Thyroid gland (tissue), 4 donors: ENCODE results near the gene C9orf78. TPM values are rescaled to one million over a fixed set of nuclear protein-coding genes. Genes with fewer than 3 reads are reported as not detected.

Experiments
- DNase-seq, 2 donors: peaks; one replicate each; pipeline ENCODE4 v3.0.0-alpha.2; 2019
- H3K27ac ChIP-seq, 3 donors: fragments of 200-600 bp; sonication (generic); 1 replicate in 2 of 3; 2 replicates in 1 of 3; pipeline ENCODE4 v1.5.1; 2016 to 2019; ENCODE audit warnings: mild to moderate bottlenecking in 1 of 3, moderate library complexity in 1 of 3
- H3K27me3 ChIP-seq: fragments of 200-600 bp; sonication (generic); one replicate; pipeline ENCODE4 v1.5.1; 2019
- H3K36me3 ChIP-seq, 2 donors: fragments of 200-600 bp; sonication (generic); one replicate each; pipeline ENCODE4 v1.5.1; 2016 to 2019
- H3K4me1 ChIP-seq, 2 donors: fragments of 200-600 bp; sonication (generic); one replicate each; pipeline ENCODE4 v1.5.1; 2017 to 2019
- H3K4me3 ChIP-seq, 3 donors: fragments of 200-600 bp; sonication (generic); replicated peaks in 1 of 3; 1 replicate in 2 of 3; 2 replicates in 1 of 3; pipeline ENCODE4 v1.5.1; 2016; ENCODE audit warnings: mild to moderate bottlenecking in 1 of 3
- H3K9me3 ChIP-seq: fragments of 200-600 bp; sonication (generic); one replicate; pipeline ENCODE4 v1.5.1; 2017
- CTCF ChIP-seq, 6 experiments: fragments of 200-600 bp in 3 of 6; fragments of 450-650 bp in 3 of 6; sonication (generic) in 3 of 6; IDR thresholded peaks; one replicate each; pipeline ENCODE4 v1.5.1; 2016 to 2019; ENCODE audit warnings: antibody characterized with exemption in 6 of 6, mild to moderate bottlenecking in 2 of 6, inconsistent platforms in 1 of 6, moderate library complexity in 1 of 6
- POLR2A ChIP-seq, 2 donors: fragments of 450-650 bp; IDR thresholded peaks; one replicate each; pipeline ENCODE4 v1.6.1; 2017; ENCODE audit warnings: antibody characterized with exemption in 2 of 2, mild to moderate bottlenecking in 2 of 2, moderate library complexity in 1 of 2
- WGBS, 2 donors: methylation state at CpG; one replicate each; pipeline ENCODE4 v1.1.5; 2017; 5-methylcytosine and 5-hydroxymethylcytosine counted together
- intact Hi-C: fragments of 100-400 bp; cut with DNase I; formaldehyde crosslinking; loops from one replicate; pipeline ENCODE4 v1.15.1; 2023
- total RNA-seq, 4 donors: library from RNA; depleted of rRNA; stranded (reverse); fragments of >200 nt; gene quantifications; one replicate each; pipeline ENCODE4 v1.2.3, GENCODE V29; 2016

Gene C9orf78
- total RNA-seq, 4 donors from 2014 or later, result 59.4 to 89.2 (median 81.4) TPM

- Histone ChIP-seq H3K4me3 (no peak overlapping the region), H3K36me3 (peaks cover 21 to 30% of the 10 kb centered on the region in 2 donors), H3K27me3 (no peaks in the 10 kb centered on the region), H3K27ac (no peak overlapping the region), H3K4me1 (no peaks in the 10 kb centered on the region), H3K9me3 (no peaks in the 10 kb centered on the region)
- no peak for DNase-seq
- 87 to 90% methylated on average over 17 of the region's 17 CpGs for WGBS, 2 donors
- no peak for TF ChIP-seq CTCF (IDR thresholded peaks at IDR 0.05)
- intact Hi-C loops, result no loop called here
Measured at GRCh38 chr9:129866394-129867135, 31.5 kb upstream of the C9orf78 start.

- Histone ChIP-seq H3K36me3 (peaks cover 29 to 38% of the 10 kb centered on the region in 2 donors), H3K9me3 (no peaks in the 10 kb centered on the region), H3K4me1 (no peaks in the 10 kb centered on the region), H3K4me3 (no peak overlapping the region), H3K27me3 (no peaks in the 10 kb centered on the region), H3K27ac (no peak overlapping the region)
- intact Hi-C loops, result no loop called here
- 79 to 80% methylated on average over 13 to 14 of the region's 14 CpGs for WGBS, 2 donors
- no peak for TF ChIP-seq POLR2A (IDR thresholded peaks at IDR 0.05)
- TF ChIP-seq CTCF (IDR thresholded peaks at IDR 0.05), result no peak
- DNase-seq, result no peak
Measured at GRCh38 chr9:129865668-129866320, 30.7 kb upstream of the C9orf78 start.

- WGBS, 2 donors, result 50 to 68% methylated on average over 2 to 11 of the region's 11 CpGs
- no peaks in the 10 kb centered on the region for H3K9me3 ChIP-seq
- DNase-seq, result no peak
- no peak overlapping the region for H3K27ac ChIP-seq
- H3K36me3 ChIP-seq, result peaks cover 30 to 43% of the 10 kb centered on the region in 2 donors
- H3K4me1 ChIP-seq, result no peaks in the 10 kb centered on the region
- H3K4me3 ChIP-seq, result no peak overlapping the region
- TF ChIP-seq CTCF (IDR thresholded peaks at IDR 0.05) (no peak), POLR2A (IDR thresholded peaks at IDR 0.05) (no peak)
- intact Hi-C loops, result no loop called here
- no peaks in the 10 kb centered on the region for H3K27me3 ChIP-seq
Measured at GRCh38 chr9:129864991-129865647, 30.0 kb upstream of the C9orf78 start.

- 84 to 87% methylated on average over 14 of the region's 14 CpGs for WGBS, 2 donors
- peaks cover 35 to 43% of the 10 kb centered on the region in 2 donors for H3K36me3 ChIP-seq
Measured at GRCh38 chr9:129863059-129863690, 28.1 kb upstream of the C9orf78 start.

More at GRCh38 chr9:129863059-129863690, 28.1 kb upstream of the C9orf78 start:
- TF ChIP-seq POLR2A (IDR thresholded peaks at IDR 0.05) (no peak), CTCF (IDR thresholded peaks at IDR 0.05) (no peak)
- intact Hi-C loops, result no loop called here
- no peak overlapping the region for H3K4me3 ChIP-seq
- no peaks in the 10 kb centered on the region for H3K27me3 ChIP-seq
- H3K4me1 ChIP-seq, result no peaks in the 10 kb centered on the region
- no peak for DNase-seq
- H3K9me3 ChIP-seq, result no peaks in the 10 kb centered on the region
- H3K27ac ChIP-seq, result no peak overlapping the region
